ENCODE results near the gene TAS2R3.

Gene TAS2R3

DNA sequence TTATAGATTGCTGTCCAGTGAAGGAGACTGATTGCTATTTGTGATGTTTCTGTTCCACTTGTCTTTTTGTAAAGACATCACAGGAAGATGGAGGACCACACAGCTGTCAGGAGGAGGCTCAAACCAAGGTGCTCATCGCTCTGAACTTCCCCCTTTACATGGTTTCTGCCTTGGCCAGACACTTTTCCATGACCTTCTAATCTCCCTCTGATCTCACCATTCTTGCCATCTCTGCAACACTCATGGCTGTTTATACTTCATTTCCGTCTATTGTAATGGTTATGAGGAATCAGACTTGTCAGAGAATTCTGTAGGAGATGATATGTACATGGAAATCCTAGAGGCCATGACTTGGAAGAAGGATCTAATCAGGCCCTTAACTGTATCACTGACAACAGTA lies 24.4 kb downstream of the TAS2R3 start:
- FAIRE-seq = no peak

DNA sequence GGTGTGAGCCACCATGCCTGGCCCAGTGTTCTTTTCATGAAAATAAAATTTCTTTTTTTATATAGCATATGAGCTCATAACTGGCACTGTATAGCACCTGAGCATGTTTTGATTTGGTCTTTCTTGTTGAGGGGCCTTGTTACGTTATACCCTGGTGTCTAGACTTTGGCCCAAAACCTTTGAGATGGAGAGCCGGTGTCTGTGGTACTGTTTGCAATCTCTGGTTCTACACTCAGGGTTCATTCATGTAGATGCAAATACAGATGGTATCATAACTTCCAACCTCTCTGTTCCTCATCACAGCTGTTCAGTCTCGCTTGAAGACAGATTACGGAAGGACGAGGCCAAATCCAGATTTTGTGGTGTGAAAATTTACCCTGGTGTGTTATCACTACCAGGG lies 26.0 kb downstream of the TAS2R3 start, which contains the start of gene TAS2R5:
TAS2R5 (plus strand) TSS at position 301 of the 400 bp plus-strand sequence. CDS start 145 bp downstream, outside the sequence.
- no peak for FAIRE-seq

GRCh38 chr7:141792526-141792925 lies 28.6 kb downstream of the TAS2R3 start:
- FAIRE-seq = no peak
